ENCODE measurements around the gene GALNT17.

DNA sequence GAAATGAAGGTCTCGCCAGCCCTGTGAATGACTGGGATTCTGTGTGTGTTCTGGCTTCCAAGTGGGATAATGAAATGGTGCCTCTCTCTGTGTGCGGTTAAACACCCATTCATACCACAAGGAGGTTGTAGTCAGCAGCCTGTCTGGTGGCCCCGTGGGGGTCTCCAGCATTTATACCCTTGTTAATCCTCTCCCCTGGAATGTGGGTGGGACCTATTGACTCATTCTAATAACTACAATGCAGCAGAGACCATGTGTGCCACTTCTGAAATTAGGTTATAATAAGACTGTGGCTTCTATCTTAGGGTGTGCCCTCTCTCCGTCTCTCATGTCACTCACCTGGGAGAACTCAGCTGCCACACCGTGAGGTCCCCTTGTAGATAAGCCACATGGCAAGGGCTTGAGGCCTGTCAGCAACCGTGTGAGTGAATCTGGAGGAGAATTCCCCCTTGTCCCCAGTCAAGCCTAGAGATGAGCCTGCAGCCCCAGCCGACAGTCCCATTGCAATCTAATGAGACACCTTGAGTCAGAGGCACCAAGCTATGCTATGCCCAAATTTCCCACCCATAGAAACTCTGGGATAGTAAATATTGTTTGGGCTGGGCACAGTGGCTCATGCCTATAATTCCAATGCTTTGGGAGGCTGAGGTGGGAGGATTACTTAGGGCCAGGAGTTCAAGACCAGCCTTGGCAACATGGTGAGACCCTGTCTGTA is 106.8 kb downstream of the GALNT17 start:
- TF ChIP-seq, protein P1, sequence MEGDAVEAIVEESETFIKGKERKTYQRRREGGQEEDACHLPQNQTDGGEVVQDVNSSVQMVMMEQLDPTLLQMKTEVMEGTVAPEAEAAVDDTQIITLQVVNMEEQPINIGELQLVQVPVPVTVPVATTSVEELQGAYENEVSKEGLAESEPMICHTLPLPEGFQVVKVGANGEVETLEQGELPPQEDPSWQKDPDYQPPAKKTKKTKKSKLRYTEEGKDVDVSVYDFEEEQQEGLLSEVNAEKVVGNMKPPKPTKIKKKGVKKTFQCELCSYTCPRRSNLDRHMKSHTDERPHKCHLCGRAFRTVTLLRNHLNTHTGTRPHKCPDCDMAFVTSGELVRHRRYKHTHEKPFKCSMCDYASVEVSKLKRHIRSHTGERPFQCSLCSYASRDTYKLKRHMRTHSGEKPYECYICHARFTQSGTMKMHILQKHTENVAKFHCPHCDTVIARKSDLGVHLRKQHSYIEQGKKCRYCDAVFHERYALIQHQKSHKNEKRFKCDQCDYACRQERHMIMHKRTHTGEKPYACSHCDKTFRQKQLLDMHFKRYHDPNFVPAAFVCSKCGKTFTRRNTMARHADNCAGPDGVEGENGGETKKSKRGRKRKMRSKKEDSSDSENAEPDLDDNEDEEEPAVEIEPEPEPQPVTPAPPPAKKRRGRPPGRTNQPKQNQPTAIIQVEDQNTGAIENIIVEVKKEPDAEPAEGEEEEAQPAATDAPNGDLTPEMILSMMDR (IDR thresholded peaks at IDR 0.05): no peak
- no peak for TF ChIP-seq POLR2A (IDR thresholded peaks at IDR 0.05)

Measured in breast epithelium (tissue), 3 donors.